Adrenal gland (tissue), 5 donors: ENCODE measurements around the gene CCDC85C.

ENCODE experiments used
- POLR2A ChIP-seq, 2 donors: fragments of 450-650 bp; IDR thresholded peaks; one replicate each; pipeline ENCODE4 v1.6.1; 2017; ENCODE audit warnings: antibody characterized with exemption in 2 of 2, mild to moderate bottlenecking in 2 of 2, moderate library complexity in 1 of 2
- TF ChIP-seq, protein P1 (sequence below), 6 experiments: fragments of 450-650 bp in 4 of 6; fragments of 200-600 bp in 2 of 6; sonication (generic) in 1 of 6; IDR thresholded peaks; 1 replicate in 5 of 6; 2 replicates in 1 of 6; pipeline versions ENCODE4 v1.5.1 to v1.8.0; 2016 to 2021; ENCODE audit warnings: antibody characterized with exemption in 6 of 6, mild to moderate bottlenecking in 2 of 6, moderate library complexity in 1 of 6
- donor health status: DM: no; HTN: no; CAD: no.

DNA sequence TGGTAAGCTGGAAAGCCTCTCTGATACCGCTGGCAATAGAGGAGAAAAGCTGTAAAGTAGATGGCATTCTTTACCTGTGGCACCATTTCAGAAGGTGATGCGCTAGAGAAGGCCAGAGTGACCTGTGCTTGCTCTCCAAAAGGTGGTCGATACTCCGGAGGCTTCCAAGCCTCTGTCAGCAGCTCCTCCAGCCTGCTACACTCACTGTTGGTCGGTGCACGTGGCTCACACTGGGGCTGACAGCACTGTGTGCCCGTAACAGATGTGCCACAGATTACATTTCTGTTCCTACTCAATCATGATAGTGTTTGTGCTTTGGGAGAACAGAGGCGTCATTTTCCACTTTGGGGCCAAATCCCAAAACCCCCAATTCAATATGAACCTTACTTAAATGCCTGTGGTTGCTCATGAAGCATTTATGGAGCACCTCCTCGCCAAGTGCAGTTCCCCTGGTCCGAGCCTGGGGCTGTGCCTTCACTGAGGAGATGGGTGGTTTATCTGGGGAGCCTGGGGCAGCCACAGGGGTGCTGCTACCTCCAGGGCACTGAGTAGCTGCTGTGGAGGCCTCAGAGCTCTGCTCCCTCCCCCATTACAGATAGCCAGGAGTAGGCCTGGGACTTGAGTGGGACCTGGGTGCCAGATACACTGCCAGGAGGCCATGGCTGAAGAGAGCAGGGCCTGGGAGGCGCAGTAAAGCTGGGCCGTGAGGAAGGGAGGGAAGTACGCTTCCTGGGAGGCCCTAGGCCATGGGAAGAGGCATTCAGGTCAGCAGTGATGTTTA lies 96.0 kb downstream of the CCDC85C start:
- TF ChIP-seq, protein P1, sequence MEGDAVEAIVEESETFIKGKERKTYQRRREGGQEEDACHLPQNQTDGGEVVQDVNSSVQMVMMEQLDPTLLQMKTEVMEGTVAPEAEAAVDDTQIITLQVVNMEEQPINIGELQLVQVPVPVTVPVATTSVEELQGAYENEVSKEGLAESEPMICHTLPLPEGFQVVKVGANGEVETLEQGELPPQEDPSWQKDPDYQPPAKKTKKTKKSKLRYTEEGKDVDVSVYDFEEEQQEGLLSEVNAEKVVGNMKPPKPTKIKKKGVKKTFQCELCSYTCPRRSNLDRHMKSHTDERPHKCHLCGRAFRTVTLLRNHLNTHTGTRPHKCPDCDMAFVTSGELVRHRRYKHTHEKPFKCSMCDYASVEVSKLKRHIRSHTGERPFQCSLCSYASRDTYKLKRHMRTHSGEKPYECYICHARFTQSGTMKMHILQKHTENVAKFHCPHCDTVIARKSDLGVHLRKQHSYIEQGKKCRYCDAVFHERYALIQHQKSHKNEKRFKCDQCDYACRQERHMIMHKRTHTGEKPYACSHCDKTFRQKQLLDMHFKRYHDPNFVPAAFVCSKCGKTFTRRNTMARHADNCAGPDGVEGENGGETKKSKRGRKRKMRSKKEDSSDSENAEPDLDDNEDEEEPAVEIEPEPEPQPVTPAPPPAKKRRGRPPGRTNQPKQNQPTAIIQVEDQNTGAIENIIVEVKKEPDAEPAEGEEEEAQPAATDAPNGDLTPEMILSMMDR (IDR thresholded peaks at IDR 0.05): no peak
- TF ChIP-seq POLR2A (IDR thresholded peaks at IDR 0.05): no peak
